Sigmoid colon (tissue), 4 donors: ENCODE measurements around the gene KCTD20.

Experiments used
- EP300 ChIP-seq, 4 donors: sonication (generic); formaldehyde crosslinking; IDR thresholded peaks; one replicate each; pipeline ENCODE4 v1.6.1; 2017; ENCODE audit warnings: antibody characterized with exemption in 4 of 4
- POLR2A ChIP-seq, 2 donors: fragments of 450-650 bp; IDR thresholded peaks; one replicate each; pipeline ENCODE4 v1.6.1; 2016; ENCODE audit warnings: antibody characterized with exemption in 2 of 2, mild to moderate bottlenecking in 2 of 2, moderate library complexity in 2 of 2
- TF ChIP-seq, protein P1 (sequence below), 4 experiments: fragments of 450-650 bp in 3 of 4; fragments of 200-600 bp in 1 of 4; IDR thresholded peaks; one replicate each; pipeline ENCODE4 v1.5.1; 2016 to 2019; ENCODE audit warnings: antibody characterized with exemption in 4 of 4, mild to moderate bottlenecking in 3 of 4, moderate library complexity in 2 of 4

GRCh38 chr6:36505744-36506534, 63.1 kb downstream of the KCTD20 start:
- TF ChIP-seq, protein P1, sequence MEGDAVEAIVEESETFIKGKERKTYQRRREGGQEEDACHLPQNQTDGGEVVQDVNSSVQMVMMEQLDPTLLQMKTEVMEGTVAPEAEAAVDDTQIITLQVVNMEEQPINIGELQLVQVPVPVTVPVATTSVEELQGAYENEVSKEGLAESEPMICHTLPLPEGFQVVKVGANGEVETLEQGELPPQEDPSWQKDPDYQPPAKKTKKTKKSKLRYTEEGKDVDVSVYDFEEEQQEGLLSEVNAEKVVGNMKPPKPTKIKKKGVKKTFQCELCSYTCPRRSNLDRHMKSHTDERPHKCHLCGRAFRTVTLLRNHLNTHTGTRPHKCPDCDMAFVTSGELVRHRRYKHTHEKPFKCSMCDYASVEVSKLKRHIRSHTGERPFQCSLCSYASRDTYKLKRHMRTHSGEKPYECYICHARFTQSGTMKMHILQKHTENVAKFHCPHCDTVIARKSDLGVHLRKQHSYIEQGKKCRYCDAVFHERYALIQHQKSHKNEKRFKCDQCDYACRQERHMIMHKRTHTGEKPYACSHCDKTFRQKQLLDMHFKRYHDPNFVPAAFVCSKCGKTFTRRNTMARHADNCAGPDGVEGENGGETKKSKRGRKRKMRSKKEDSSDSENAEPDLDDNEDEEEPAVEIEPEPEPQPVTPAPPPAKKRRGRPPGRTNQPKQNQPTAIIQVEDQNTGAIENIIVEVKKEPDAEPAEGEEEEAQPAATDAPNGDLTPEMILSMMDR (IDR thresholded peaks at IDR 0.05): no peak
- TF ChIP-seq POLR2A (IDR thresholded peaks at IDR 0.05) (no peak), EP300 (IDR thresholded peaks at IDR 0.05) (no peak)
